NCI-H345 treated with DMSO at 0.1 percent for 48 hours (cell line): ENCODE measurements around the gene EIF4B.
"Not testable (repeated sequence)": the region's sequence is repeated elsewhere in the genome, so short reads cannot be mapped to it uniquely, and the experiment has no call there.

Source experiments
- DNase-seq: peaks from one replicate; lab custom pipeline; 2025; ENCODE audit not compliant: unreplicated experiment; lab: John Stamatoyannopoulos, UW

Gene EIF4B

DNA sequence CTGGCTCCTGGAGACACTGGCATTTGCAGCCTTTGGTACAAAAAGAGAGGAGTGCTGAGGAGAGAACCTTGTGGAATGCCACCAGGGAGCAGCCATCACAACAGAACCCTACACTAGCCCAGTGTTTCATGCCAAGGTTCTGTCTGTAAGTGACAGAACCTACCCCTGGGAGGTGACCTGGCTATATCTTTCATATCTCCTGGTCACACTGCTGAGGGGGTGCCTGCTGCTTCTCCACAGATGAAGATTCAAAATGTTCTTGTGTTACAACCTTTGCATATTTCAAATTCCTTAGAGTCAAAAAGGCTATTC lies 12.7 kb upstream of the EIF4B start:
- no peak for DNase-seq

DNA sequence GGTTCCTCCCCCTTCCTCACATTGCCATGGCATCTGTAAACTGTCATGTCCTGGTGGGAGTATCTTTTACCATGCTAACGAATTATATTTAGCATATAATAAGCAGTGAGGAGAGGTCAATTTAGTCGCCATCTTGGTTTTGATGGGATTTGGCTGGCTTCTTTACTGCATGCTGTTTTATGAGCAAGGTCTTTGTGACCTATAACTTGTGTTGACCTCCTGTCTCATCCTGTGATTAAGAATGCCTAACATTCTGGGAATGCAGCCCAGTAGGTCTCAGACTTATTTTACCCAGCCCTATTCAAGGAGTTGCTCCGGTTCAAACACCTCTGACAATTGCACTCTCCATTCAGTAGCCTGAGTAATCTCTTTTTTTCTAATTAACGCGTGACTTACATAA lies 2.1 kb upstream of the EIF4B start:
- no peak for DNase-seq

DNA sequence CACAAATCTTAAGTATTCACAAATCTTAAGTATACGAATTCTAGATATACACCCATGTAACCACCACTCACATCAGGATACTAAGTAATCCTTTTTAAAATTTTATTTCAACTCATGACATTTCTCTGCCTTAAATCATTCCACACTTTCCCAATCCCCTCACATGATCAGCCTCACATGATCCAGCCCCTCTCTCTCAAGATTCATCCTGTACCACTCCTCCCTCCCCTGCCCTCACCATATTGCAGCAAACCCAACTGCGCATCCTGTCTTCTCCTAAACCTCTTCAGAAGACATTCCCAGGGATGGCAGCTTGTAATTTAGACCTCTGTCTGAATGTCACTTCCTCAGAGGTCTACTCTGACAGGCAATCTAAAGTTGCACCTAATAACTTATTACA lies 1.7 kb upstream of the EIF4B start:
- no peak for DNase-seq

DNA sequence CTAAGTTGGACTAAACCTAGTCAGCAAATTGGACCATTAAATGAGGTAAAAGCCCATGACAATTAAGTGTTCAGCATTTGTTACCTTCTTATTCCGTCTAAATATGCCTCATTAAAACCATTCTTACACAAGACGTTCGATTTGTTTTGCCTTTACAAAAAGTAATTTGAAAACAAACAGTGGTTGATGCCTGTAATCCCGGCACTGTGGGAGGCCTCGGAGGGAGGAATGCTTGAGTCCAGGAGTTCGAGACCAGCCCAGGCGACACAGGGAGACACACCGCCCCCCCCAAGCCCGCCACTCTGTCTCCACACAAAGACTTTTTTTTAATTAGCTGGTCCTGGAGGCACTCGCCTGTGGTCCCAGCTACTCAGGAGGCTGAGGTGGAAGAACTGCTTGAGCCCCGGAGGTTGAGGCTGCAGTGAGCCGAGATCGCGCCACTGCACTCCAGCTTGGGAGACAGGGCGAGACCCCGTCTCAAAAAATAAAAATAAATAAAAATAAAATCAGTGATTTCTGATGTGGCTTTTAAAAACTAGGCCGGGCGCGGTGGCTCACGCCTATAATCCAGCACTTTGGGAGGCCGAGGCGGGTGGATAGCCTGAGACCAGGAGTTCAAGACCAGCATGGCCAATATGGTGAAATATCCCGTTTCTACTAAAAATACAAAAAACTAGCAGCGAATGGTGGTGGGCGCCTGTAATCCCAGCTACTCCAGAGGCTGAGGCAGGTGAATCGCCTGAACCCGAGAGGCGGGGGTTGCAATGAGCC lies 856 bp upstream of the EIF4B start:
- no peak for DNase-seq

DNA sequence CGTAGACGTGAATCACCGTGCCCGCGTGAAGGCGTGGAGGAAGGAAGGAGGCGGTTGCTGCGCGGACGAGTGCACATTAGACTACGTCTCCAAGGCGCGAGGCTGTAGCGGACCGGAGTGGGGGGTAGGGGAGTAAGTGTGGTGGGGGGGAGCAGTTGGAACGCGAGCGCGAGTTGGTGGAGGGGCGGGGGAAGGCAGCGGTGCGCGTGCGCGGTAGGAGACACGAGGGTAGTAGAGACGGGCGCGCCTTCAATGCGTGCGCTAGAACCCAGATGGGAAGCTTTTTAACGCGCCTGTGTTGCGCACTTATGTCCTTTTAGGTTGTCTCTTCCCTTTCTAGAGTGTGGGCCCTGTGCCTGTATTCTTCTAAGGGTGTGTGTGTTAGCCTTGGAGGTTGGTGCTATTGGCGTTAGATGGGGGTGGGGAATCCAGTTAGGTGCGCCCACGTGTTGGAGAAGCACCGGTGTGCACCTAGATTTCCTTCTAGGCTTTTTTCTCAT lies 604 bp downstream of the EIF4B start:
- DNase-seq: peak; percentile 55

DNA sequence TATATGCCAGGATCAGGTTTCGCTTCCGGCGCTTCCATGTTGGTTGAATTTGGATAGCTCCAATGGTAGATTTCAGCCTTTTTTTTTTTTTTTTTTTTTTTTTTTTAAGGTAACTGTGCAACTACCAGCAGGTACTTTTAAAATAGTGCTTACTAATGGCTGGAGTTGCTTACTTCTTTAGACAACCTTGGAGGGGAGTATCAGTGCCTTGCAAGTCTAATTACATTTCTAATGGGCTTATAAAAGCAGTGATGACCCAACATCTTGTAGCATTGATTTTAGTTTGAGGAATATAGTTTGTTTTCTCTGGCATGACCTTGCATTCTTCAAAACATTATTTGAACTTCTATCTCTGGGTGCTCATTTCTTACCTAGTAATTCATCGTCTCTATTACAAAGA lies 1.1 kb downstream of the EIF4B start:
- DNase-seq: no peak

DNA sequence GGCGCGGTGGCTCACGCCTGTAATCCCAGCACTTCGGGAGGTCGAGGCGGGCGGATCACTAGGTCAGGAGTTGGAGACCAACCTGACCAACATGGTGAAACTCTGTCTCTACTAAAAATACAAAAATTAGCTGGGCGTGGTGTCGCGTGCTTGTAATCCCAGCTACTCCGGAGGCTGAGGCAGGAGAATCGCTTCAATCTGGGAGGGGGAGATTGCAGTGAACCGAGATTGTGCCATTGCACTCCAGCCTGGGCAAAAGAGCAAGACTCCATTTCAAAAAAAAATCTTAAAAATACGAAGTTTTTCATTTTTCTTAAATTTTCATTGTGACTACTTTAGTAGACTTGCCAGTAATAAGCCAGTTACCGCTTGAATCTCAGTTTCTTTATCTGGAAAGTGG lies 2.5 kb downstream of the EIF4B start:
- not testable (repeated sequence) for DNase-seq

DNA sequence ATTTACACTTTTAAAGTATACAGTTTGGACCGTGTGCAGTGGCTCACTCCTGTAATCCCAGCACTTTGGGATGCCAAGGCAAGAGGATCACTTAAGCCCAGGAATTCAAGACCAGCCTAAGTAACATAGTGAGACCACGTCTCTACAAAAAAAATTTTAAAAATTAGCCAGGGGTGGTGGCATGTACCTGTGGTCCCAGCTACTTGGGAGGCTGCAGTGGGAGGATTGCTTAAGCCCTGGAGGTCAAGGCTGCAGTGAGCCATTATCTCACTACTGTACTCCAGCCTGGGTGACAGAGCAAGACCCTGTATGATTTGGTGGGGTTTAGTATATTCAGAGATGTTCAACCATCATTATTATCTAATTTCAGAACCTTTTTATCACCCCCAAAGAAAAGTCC lies 4.7 kb downstream of the EIF4B start:
- DNase-seq: no peak

DNA sequence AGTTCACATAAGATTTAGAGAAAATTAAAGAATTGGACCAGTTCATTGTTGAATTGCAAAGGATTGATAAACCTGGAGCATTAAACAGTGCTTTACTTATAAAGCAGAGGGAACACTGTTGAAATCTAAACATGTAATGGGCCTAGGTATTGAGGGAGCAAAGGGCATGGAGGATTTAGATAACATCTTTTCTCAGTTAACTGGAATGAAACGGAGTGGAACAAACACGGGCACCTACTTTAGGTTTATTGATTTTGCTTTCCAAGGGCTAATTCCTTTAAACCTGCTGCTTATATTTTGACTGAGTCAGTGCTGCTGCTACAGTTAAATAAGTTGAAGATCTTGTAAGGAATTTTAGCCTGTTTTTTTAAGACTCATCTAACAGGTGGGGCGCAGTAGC lies 5.6 kb downstream of the EIF4B start:
- DNase-seq: no peak

DNA sequence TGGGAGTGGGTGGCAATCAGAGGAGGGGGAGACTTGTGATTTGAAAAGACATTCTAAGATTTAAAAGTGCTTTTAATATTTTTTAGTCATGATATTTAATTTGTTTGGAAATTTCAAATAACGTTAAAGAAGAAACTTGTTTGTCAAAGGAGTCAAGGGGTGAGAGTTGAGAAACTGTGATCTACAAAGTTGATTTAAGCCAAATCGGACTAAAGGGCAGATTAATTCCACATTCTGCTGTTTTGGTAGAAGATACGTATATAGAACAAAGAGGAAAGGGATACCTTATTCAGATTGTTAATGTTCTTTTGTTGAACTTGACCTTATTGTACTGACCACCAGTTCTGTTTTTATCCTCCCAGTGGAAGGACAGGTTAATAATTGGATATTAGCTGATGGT lies 6.7 kb downstream of the EIF4B start:
- no peak for DNase-seq

DNA sequence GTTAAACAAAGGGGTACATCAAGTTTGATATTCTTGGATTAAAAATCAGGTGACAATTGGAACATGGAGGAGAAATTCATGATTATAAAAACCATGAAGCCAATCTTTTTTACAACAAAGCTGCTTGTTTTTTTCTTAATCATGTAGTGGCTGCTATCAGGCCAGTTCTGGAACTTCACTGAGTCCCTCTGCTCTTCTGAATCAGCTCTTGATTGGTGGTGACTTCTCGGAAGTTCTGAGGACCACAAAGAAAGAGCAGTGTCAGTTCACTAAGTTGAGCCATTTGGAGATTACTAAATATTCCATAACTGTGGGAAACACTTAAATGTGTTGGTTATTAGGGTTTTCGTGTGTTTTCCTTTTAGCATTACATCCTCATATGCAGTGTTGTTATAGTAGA lies 8.5 kb downstream of the EIF4B start:
- DNase-seq: no peak

DNA sequence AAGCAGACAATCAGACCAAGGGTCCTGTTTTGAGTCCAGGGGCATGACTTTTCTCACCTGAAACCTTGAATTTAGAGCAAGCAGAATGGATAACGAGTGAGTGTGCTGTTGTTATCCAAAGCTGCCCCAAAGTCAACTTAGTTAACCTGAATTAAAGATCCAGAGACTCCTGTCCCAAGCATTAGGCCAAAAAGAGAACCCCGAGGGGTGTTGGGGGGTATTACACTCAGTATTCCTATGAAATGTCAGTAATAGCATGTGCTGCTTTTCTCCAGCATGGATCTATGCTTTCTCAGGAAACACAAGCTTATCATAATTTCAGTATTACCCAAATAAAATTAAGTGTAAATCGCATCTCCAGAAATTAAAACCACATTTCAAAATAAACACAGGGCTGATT lies 19.0 kb downstream of the EIF4B start:
- DNase-seq: no peak

DNA sequence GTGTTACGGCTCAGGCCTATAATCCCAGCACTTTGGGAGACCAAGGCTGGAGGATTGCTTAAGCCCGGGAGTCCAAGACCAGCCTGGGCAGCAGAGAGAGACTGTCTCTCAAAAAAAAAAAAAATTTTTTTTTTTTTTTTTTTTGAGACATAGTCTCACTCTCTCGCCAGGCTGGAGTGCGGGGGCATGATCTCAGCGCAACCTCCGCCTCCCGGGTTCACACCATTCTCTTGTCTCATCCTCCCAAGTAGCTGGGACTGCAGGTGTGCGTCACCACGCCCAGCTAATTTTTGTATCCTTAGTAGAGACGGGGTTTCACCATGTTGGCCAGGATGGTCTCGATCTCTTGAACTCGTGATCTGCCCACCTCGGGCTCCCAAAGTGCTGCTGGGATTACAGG lies 20.8 kb downstream of the EIF4B start:
- not testable (repeated sequence) for DNase-seq

DNA sequence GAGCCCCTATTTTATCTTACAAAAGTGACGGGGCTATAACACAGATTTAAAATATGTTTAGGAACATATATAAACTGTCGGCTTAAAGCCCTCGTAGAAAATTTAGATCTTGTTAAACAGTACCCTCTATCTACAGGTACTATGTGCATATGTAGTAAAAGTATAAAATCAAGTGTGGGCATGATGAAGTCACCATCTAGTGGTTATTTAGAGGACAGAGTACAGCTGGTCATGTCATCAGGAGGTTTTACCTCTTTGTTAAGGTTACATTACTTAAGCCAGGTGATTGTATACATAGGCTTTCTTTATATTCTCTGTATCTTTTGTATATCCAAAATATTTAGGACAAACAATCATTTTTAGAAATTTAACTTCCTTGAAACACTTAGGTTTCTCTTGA lies 25.4 kb downstream of the EIF4B start:
- DNase-seq: no peak

DNA sequence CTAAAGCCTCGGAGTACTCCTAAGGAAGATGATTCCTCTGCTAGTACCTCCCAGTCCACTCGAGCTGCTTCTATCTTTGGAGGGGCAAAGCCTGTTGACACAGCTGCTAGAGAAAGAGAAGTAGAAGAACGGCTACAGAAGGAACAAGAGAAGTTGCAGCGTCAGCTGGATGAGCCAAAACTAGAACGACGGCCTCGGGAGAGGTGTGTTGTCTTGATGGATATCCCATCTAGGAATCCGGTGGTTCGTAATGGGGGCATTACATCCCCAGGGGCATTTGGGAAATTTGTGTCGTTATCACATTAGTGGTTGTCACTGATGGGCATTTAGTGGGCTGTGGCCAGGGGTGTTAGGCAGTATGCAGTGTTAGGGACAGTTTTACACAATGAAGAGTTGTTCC lies 27.6 kb downstream of the EIF4B start:
- not testable (repeated sequence) for DNase-seq

DNA sequence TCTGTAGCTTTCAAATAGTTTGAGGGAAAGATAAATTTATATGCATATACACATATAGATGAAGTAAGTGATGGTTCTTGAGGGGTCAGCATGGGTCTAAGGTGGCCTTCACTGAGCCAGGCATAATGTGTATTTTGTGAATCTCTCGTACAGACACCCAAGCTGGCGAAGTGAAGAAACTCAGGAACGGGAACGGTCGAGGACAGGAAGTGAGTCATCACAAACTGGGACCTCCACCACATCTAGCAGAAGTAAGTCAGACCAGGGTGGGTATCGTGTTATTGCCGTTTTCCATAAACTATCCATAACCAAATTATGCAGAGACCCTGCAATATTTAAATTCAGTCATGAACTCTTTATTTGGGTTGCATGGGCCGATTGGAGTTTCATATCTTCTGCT lies 28.2 kb downstream of the EIF4B start:
- no peak for DNase-seq

DNA sequence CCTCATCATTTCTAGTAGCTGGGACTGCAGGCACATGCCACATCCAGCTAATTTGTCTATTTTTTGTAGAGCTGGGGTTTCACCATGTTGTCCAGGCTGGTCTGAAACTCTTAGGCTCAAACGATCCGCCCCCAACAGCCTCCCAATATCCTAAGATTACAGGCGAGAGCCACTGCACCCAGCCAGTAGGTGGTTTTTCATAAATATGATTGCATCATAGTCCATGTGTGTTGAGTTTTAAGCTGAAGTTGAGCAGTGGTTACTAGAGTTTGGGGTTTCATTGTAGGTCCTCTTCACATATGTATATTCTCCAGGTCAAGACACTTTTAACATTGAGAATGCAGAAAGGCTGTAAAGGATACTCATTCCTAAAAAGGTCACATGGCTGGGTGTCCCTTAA lies 30.5 kb downstream of the EIF4B start:
- no peak for DNase-seq

DNA sequence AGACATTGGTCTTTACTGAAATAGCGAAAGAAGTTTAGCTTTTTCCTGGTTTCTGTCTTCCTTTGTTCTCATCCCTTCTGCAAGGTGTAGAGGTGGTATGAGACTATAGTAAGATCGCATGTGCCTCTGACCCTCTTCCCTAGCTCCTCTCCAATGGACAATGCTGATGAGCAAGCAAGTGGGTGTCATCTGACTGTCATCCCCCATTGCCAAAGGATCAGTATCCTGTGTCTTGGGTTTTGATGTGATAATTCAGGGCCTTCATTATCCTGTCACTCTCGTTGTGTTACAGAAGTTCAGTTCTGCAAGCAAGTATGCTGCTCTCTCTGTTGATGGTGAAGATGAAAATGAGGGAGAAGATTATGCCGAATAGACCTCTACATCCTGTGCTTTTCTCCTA lies 33.6 kb downstream of the EIF4B start:
- no peak for DNase-seq

DNA sequence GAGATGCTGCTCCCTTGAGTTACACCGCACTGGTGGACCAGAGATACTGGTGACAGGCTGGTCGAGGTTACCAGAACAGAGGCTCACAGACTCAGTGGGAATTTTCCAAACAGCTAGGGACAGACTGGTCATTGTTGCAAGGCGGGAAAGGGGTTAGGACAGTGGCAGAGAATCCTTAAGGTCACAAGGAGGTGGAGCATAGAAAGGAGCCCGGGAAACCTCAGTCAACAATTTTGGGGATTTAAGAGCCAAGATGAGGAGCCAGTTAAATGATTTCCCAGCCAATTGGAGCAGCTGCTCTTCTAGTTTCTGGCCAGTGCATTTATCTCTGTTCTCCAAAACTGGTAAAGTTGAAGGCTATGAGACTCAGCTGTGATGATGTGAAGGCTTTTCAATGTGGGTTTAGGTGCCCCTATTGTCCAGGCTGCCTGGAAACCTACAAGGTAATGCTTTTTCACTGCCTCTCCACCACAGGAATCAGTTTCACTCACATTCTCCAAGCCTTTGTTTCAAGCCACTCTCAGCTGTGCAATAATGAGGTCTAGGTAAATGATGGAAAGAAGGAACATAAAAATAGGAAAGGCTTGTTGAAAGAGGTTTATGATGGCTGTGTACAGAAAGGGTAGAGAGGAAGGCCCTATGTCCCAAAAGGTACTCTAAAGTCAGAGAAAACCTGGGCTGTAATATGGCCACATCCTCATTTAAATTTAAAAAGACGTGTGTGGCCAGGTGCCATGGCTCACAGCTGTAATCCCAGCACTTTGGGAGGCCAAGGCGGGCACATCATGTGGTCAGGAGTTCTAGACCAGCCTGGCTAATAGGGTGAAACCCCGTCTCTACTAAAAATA lies 36.6 kb downstream of the EIF4B start:
- DNase-seq: no peak

DNA sequence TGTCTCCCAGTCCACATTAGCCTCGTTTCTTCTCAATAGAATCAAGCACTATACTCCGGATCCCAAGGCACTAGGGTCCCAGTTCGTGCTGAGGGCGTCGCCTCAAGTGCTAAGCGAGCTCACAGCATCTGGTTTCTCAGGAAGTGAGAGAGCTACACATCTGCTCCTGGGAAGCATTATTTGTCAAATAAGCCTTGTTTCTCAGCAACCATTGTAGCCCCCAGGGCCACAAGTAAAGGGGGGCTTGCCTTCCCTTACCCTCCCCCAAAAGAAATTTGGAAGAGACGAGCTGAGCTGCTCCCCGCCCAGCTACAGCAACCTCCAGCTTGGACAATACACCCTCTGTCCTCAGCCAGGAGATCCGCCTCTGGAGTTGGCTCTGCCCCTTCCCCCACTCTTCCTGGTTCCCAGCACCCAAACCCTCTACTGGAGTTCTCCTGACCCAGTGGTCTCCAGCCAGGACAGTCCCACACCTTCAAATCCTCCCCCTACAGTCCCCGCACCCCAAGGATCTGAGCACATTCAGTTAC lies 37.9 kb downstream of the EIF4B start:
- no peak for DNase-seq

DNA sequence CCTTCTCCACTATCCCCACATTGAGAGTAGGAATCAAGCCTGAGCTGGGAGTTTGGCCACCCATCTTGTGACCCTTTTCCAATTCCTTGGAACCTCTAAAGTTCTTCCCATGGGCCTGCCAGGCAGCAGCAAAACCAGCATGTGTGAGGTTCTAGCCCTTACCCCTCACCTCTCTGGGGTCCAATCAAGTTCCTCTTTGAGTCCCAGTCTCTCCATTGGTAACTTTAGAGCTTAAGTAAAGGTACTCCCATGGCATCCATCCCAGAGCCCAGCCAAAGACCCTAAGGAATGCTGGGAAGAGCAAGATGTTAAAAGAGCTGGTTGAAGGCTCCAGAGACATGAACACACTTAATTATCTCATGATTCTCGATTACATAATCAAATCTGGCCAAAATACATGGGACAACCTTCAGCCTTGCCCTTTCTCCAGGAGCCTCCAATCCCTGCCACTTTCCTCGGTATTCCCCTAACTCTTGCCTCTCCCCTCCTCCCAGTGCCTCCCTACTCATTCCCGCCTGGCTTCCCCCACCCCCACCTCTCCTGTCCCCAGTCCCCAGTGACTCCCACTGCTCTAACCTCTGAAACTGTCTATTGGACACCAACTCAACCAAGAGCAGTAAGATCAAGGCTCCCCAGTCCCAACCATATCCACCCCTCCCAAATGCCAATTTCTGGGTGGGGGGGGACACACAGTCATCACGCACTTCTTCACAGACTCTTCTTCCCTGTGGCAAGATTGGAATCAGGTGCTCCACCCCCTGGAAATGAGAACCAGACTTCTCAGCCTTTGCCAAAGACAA lies 38.8 kb downstream of the EIF4B start:
- DNase-seq: no peak

DNA sequence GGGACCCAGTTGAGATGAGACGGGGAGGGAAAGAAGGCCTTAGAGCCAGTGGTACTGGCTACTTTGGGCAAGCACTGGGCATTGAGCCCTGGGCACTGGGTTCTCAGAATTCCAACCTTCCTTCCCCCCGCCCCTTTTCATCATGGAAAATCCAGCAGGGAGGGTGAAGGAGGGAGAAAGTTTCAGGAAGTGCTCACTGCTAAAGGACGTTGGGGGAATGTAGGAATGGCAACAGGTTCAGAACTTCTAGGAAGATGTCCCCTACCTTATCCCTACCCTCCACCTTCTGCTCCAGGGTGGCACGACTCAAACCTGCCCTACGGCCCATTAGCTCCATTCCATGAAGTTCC lies 39.4 kb downstream of the EIF4B start:
- no peak for DNase-seq
